CD4-positive, alpha-beta T cell treated with Interleukin-15 for 1 hour (primary cell): Measurements from ENCODE around the gene TEC.
"Not testable (repeated sequence)": the region's sequence is repeated elsewhere in the genome, so short reads cannot be mapped to it uniquely, and the experiment has no call there.

Source experiments
- DNase-seq: peaks from one replicate; pipeline ENCODE4 v3.0.0-alpha.2; 2020

TEC gene

GRCh38 chr4:48268956-48269860, at the start of gene TEC:
TSS of gene TEC (minus strand) at chr4:48269838. CDS start at chr4:48228614, 41,224 bp downstream.
- no peak for DNase-seq

GRCh38 chr4:48315728-48316630, 46.3 kb upstream of the TEC start:
- peak; percentile 22 for DNase-seq

- DNase-seq, result not testable (repeated sequence)
Observed at GRCh38 chr4:48314746-48315145, 45.1 kb upstream of the TEC start.

GRCh38 chr4:48311896-48312295, 42.3 kb upstream of the TEC start:
- DNase-seq, result no peak

- no peak for DNase-seq
Observed at GRCh38 chr4:48308901-48309300, 39.3 kb upstream of the TEC start.

GRCh38 chr4:48307528-48307927, 37.9 kb upstream of the TEC start:
- DNase-seq, result no peak

- no peak for DNase-seq
Observed at GRCh38 chr4:48305508-48305907, 35.9 kb upstream of the TEC start.

- no peak for DNase-seq
Observed at GRCh38 chr4:48300004-48300403, 30.4 kb upstream of the TEC start.

GRCh38 chr4:48299560-48299959, 29.9 kb upstream of the TEC start:
- no peak for DNase-seq

- no peak for DNase-seq
Observed at GRCh38 chr4:48297256-48297846, 27.7 kb upstream of the TEC start.

GRCh38 chr4:48296365-48296764, 26.7 kb upstream of the TEC start:
- DNase-seq, result no peak

GRCh38 chr4:48295116-48295515, 25.5 kb upstream of the TEC start:
- no peak for DNase-seq

- DNase-seq, result not testable (repeated sequence)
Observed at GRCh38 chr4:48292218-48292790, 22.7 kb upstream of the TEC start.

- DNase-seq, result no peak
Observed at GRCh38 chr4:48290146-48290772, 20.6 kb upstream of the TEC start.

GRCh38 chr4:48286060-48286459, 16.4 kb upstream of the TEC start:
- DNase-seq, result not testable (repeated sequence)

GRCh38 chr4:48285640-48286039, 16.0 kb upstream of the TEC start:
- not testable (repeated sequence) for DNase-seq

GRCh38 chr4:48275686-48276085, 6.0 kb upstream of the TEC start:
- DNase-seq, result no peak

- no peak for DNase-seq
Observed at GRCh38 chr4:48275247-48275646, 5.6 kb upstream of the TEC start.

GRCh38 chr4:48271626-48272025, 2.0 kb upstream of the TEC start:
- DNase-seq, result no peak

- DNase-seq, result no peak
Observed at GRCh38 chr4:48270951-48271473, 1.4 kb upstream of the TEC start.

- no peak for DNase-seq
Observed at GRCh38 chr4:48270523-48270897, 872 bp upstream of the TEC start.

GRCh38 chr4:48269861-48270522, 354 bp upstream of the TEC start:
- DNase-seq, result peak; percentile 87
